OCI-LY1 (cell line): ENCODE data around the gene SERPINA3.

Experiments used
- H2AFZ ChIP-seq: fragments of 200-600 bp; sonication (generic), shearing (Covaris generic); 2 replicates; pipeline ENCODE4 v1.6.0; 2014; ENCODE audit warnings: antibody characterized with exemption, mild to moderate bottlenecking, low read length
- H3F3A ChIP-seq: fragments of 200-600 bp; sonication (generic), shearing (Covaris generic); 2 replicates; pipeline ENCODE4 v1.6.0; 2014; ENCODE audit warnings: mild to moderate bottlenecking, antibody characterized with exemption, low read length, moderate library complexity; ENCODE audit not compliant: insufficient read depth
- H3K27ac ChIP-seq: fragments of 200-600 bp; sonication (generic); 2 replicates; pipeline ENCODE4 v1.5.1; 2014; ENCODE audit warnings: low read length, mixed run types, mild to moderate bottlenecking, low read depth; ENCODE audit not compliant: poor library complexity, severe bottlenecking
- H3K27me3 ChIP-seq: fragments of 200-600 bp; sonication (generic); 2 replicates; pipeline ENCODE4 v1.6.0; 2014; ENCODE audit warnings: antibody characterized with exemption, mild to moderate bottlenecking, low read length, moderate library complexity; ENCODE audit not compliant: insufficient read depth
- H3K36me3 ChIP-seq: fragments of 200-600 bp; sonication (generic); 2 replicates; pipeline ENCODE4 v1.6.1; 2014; ENCODE audit warnings: mild to moderate bottlenecking, antibody characterized with exemption, low read length, moderate library complexity, mixed read lengths; ENCODE audit not compliant: insufficient read depth
- H3K4me1 ChIP-seq: fragments of 200-600 bp; sonication (generic); 2 replicates; pipeline ENCODE4 v1.5.1; 2014; ENCODE audit warnings: mild to moderate bottlenecking, low read length, moderate library complexity; ENCODE audit not compliant: insufficient read depth, severe bottlenecking
- H3K4me2 ChIP-seq: fragments of 200-600 bp; sonication (generic), shearing (Covaris generic); 2 replicates; pipeline ENCODE4 v1.6.1; 2014; ENCODE audit warnings: low read length
- H3K4me3 ChIP-seq: fragments of 200-600 bp; sonication (generic); 2 replicates; pipeline ENCODE4 v1.5.1; 2014; ENCODE audit warnings: low read length, low read depth, mild to moderate bottlenecking, mixed read lengths; ENCODE audit not compliant: poor library complexity, severe bottlenecking
- H3K79me2 ChIP-seq: fragments of 200-600 bp; shearing (Covaris generic); 2 replicates; pipeline ENCODE4 v1.6.1; 2016; ENCODE audit warnings: mixed run types, low read length, mixed read lengths; ENCODE audit not compliant: insufficient read depth
- H3K9ac ChIP-seq: fragments of 200-600 bp; sonication (generic), shearing (Covaris generic); 2 replicates; pipeline ENCODE4 v1.6.1; 2014; ENCODE audit warnings: mild to moderate bottlenecking, low read length, mixed read lengths
- H3K9me2 ChIP-seq: fragments of 200-600 bp; sonication (generic), shearing (Covaris generic); 2 replicates; pipeline ENCODE4 v1.6.1; 2014; ENCODE audit warnings: low read depth, mild to moderate bottlenecking, low read length, mixed read lengths
- H3K9me3 ChIP-seq: fragments of 200-600 bp; shearing (Covaris generic); 2 replicates; pipeline ENCODE4 v1.6.1; 2014; ENCODE audit warnings: low read length, mixed read lengths
- H4K20me1 ChIP-seq: fragments of 200-600 bp; sonication (generic), shearing (Covaris generic); 2 replicates; pipeline ENCODE4 v1.6.0; 2016; ENCODE audit warnings: mild to moderate bottlenecking, low read length; ENCODE audit not compliant: insufficient read depth
- EZH2 ChIP-seq: fragments of 200-600 bp; sonication (generic), shearing (Covaris generic); IDR thresholded peaks from 2 replicates; pipeline ENCODE4 v1.8.0; 2017; ENCODE audit warnings: borderline replicate concordance, mixed run types, mild to moderate bottlenecking, antibody characterized with exemption, low read length, moderate library complexity, mixed read lengths
- TF ChIP-seq, protein P1 (sequence below): fragments of 200-600 bp; sonication (generic), shearing (Covaris generic); IDR thresholded peaks from 2 replicates; pipeline ENCODE4 v1.5.1; 2017; ENCODE audit warnings: mild to moderate bottlenecking, antibody characterized with exemption, low read length, moderate library complexity, mixed read lengths

SERPINA3 gene

DNA sequence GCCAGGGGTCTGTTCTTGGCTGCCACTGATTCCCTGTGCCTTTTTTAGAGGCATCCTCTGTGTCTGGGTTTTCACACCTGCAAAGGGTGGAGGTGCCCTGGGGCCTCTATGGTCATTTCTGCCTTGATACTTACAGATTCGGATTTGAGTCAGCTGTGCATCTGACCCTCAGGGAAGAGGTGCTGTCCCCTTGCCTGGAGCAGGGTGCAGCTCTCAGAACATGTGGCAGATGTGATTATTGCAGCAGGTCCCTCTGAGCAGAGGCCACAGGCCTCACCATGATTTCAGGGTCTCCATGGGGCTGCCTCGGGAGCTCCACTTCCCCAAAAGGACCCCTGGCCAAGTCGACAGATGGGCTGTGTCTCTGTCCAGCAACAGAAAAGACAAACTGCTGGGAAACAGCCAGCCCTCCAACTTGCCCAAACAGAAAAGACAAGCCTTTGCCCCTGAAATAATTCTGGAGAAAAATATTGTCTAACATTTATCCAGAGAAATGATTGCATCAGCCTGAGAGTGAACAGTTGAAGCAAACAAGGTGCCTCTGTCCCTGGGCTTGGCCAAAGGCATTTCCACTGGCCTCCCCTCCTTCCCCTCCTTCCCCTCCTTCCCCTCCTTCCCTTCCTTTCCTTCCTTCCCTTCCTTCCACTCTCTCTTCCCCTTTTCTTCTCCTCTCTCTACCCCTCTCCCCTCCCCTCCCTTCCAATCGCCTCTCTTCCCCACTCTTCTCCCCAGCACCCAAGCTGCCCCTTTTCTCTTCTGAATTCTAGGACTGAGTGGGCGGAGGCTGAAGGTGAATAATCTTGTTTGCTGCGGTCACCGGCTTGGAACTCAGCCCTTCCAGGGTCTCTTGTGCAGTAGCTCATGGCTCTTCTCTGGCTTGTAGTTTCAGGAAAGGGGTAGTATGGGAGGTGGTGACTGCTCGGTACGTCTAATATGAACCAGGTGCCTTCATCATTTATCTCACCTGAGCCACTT lies 676 bp downstream of the SERPINA3 start:
- Histone ChIP-seq H3K4me1 (no peaks in the 10 kb centered on the region), H2AFZ (no peak overlapping the region), H3K4me2 (no peak overlapping the region), H3K9me2 (no peaks in the 10 kb centered on the region), H3F3A (no peaks in the 10 kb centered on the region), H3K4me3 (no peak overlapping the region), H3K27me3 (no peaks in the 10 kb centered on the region), H3K36me3 (no peaks in the 10 kb centered on the region; the same call in 1 of the 2 replicates), H4K20me1 (no peaks in the 10 kb centered on the region), H3K9me3 (0 out of 2 replicates have a peak, but pooled peaks cover 2% of the 10 kb centered on the region), H3K79me2 (no peaks in the 10 kb centered on the region), H3K9ac (no peak overlapping the region), H3K27ac (no peak overlapping the region)
- no peak for TF ChIP-seq EZH2
- TF ChIP-seq, protein P1, sequence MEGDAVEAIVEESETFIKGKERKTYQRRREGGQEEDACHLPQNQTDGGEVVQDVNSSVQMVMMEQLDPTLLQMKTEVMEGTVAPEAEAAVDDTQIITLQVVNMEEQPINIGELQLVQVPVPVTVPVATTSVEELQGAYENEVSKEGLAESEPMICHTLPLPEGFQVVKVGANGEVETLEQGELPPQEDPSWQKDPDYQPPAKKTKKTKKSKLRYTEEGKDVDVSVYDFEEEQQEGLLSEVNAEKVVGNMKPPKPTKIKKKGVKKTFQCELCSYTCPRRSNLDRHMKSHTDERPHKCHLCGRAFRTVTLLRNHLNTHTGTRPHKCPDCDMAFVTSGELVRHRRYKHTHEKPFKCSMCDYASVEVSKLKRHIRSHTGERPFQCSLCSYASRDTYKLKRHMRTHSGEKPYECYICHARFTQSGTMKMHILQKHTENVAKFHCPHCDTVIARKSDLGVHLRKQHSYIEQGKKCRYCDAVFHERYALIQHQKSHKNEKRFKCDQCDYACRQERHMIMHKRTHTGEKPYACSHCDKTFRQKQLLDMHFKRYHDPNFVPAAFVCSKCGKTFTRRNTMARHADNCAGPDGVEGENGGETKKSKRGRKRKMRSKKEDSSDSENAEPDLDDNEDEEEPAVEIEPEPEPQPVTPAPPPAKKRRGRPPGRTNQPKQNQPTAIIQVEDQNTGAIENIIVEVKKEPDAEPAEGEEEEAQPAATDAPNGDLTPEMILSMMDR, result no peak

DNA sequence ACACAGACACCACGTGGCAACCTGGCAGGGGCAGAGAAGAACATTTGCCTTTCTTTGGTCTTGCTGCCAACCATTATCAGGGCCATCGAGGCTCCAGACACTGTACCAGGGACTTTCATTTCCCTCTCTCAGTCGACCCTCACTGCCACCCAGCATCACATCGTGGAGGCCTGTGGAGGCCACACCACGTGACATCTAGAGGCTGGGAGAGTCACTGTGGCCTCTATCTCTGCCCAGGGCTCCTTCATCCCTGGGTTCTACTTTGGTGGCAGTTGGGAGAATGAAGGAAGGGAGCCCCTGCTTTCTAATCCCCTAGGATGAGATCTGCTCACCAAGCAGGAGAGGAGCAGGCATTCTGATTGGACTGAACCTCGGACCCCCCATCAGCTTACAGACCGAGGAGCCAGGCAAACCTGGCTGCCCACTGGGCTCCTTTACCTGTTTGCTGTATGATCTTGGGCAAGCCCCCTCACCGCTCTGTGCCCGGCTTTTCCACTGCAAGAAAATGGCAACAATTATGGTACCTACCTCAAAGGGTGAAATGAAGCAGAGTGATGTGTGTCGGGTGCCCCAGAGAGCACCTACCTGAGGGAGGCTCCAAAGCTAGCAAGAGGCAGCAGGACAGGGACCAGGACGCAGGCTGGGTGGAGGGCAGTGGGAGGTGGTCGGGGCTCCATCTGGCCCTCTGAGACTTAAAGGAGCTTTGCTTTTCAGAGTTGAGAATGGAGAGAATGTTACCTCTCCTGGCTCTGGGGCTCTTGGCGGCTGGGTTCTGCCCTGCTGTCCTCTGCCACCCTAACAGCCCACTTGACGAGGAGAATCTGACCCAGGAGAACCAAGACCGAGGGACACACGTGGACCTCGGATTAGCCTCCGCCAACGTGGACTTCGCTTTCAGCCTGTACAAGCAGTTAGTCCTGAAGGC lies 1.8 kb downstream of the SERPINA3 start:
- Histone ChIP-seq H2AFZ (no peak overlapping the region), H3K36me3 (no peaks in the 10 kb centered on the region; the same call in 1 of the 2 replicates), H3K79me2 (no peaks in the 10 kb centered on the region), H3K9me3 (0 out of 2 replicates have a peak, but pooled peaks cover 2% of the 10 kb centered on the region), H3K9me2 (no peaks in the 10 kb centered on the region), H3K27me3 (no peaks in the 10 kb centered on the region), H3K4me1 (no peaks in the 10 kb centered on the region), H3K9ac (no peak overlapping the region), H3K4me3 (no peak overlapping the region), H3F3A (no peaks in the 10 kb centered on the region), H4K20me1 (no peaks in the 10 kb centered on the region), H3K4me2 (no peak overlapping the region), H3K27ac (no peak overlapping the region)
- TF ChIP-seq EZH2, result no peak
- TF ChIP-seq, protein P1, result no peak

DNA sequence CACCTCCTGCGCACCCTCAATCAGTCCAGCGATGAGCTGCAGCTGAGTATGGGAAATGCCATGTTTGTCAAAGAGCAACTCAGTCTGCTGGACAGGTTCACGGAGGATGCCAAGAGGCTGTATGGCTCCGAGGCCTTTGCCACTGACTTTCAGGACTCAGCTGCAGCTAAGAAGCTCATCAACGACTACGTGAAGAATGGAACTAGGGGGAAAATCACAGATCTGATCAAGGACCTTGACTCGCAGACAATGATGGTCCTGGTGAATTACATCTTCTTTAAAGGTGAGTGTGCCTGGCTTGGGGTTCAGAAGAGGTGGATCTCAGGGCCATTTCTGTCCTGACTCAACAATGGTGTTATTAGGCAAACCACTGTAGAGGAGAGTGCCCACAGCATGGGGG lies 2.6 kb downstream of the SERPINA3 start:
- Histone ChIP-seq H3K36me3 (no peaks in the 10 kb centered on the region; the same call in 1 of the 2 replicates), H3F3A (no peaks in the 10 kb centered on the region), H3K79me2 (no peaks in the 10 kb centered on the region), H3K9ac (no peak overlapping the region), H3K4me2 (no peak overlapping the region), H3K9me2 (no peaks in the 10 kb centered on the region), H3K27ac (no peak overlapping the region), H3K9me3 (0 out of 2 replicates have a peak, but pooled peaks cover 2% of the 10 kb centered on the region), H3K4me1 (no peaks in the 10 kb centered on the region), H2AFZ (no peak overlapping the region), H4K20me1 (no peaks in the 10 kb centered on the region), H3K4me3 (no peak overlapping the region), H3K27me3 (no peaks in the 10 kb centered on the region)
- TF ChIP-seq, protein P1, result no peak
- TF ChIP-seq EZH2, result no peak
